ENCODE measurements around the gene RPL11. TPM values are rescaled to one million over a fixed set of nuclear protein-coding genes. Genes with fewer than 3 reads are reported as not detected.

RPL11 gene
- total and polyA plus RNA-seq, 10 of the 15 experiments (the other 5 are each of a cell fraction or from before 2014, with no cell fraction given), result 968 to 4,611 (median 2,521) TPM

GRCh38 chr1:23696335-23696989, 4.9 kb downstream of the RPL11 start:
- FAIRE-seq (no peak), DNase-seq (ENCODE audit: low read depth, low spot score) (no peak), ATAC-seq (no peak)
- no TSS peak for BruUV-seq (replicated peaks)
- Histone ChIP-seq H3K4me1 (ENCODE audit: control insufficient read depth, insufficient read depth, low read length) (peaks cover 11% of the 10 kb centered on the region), H3K4me2 (ENCODE audit: control insufficient read depth, insufficient read depth) (peak overlapping the region; percentile 69), H4K20me1 (ENCODE audit: control insufficient read depth, insufficient read depth) (peaks cover 17% of the 10 kb centered on the region), H3K36me3 (ENCODE audit: control insufficient read depth in 2 of 2, insufficient read depth in 2 of 2, low read length in 1 of 2) (peaks cover 26 to 69% of the 10 kb centered on the region in 2 experiments), H3K27ac (ENCODE audit: control insufficient read depth, insufficient read depth) (no peak overlapping the region), H3K4me3 (peak overlapping the region; percentile 87; the same call in 1 of the 2 replicates), H2AFZ (ENCODE audit: control insufficient read depth, low read depth, low read length) (no peak overlapping the region), H3K9ac (ENCODE audit: control insufficient read depth, insufficient read depth, low read length) (no peak overlapping the region), H3K9me3 (replicated peaks; ENCODE audit: control insufficient read depth, insufficient read depth, low read length) (no peaks in the 10 kb centered on the region), H3K79me2 (ENCODE audit: control insufficient read depth, insufficient read depth, low read length) (peaks cover 85% of the 10 kb centered on the region), H3K27me3 (replicated peaks in 1 of 2; ENCODE audit: control insufficient read depth in 2 of 2, insufficient read depth in 2 of 2, low read length in 1 of 2) (no peaks in the 10 kb centered on the region)
- intact Hi-C loops (cut with micrococcal nuclease; ENCODE audit: unreplicated experiment) (loop anchor here (1.0 kb wide), 1 partner anchor 24 kb away; no protein-coding TSS in a partner anchor), in situ Hi-C loops (cut with MboI) (no loop called here)
- ChIA-PET RAD21 (ENCODE audit: unreplicated experiment) (interaction anchor here (2.4 kb wide), 1 partner anchor 26 kb away, joined by 7 read pairs; no protein-coding TSS in a partner anchor), CTCF (interaction anchor here (0.6 to 10.5 kb wide), 7 partner anchors 9 to 259 kb away, joined by 3 to 155 read pairs (median 3); partner anchors contain the start of gene ELOA), SMC1A (ENCODE audit: uncharacterized antibody, unreplicated experiment) (interaction anchor here (1.2 to 10.9 kb wide), 6 partner anchors 8 to 55 kb away, joined by 3 to 137 read pairs (median 4); partner anchors contain the start of gene ELOA), POLR2A (interaction anchor here (0.6 kb wide), 1 partner anchor 301 kb away, joined by 4 read pairs; no protein-coding TSS in a partner anchor)
- 48% methylated on average over 6 of the region's 6 CpGs for WGBS (ENCODE audit: insufficient coverage, insufficient replicate concordance, low lambda C conversion rate, missing lambda C conversion rate)
- TF ChIP-seq HDAC6 (IDR thresholded peaks at IDR 0.05; ENCODE audit: unreplicated experiment), result no peak
- TF ChIP-seq RAD21 (IDR thresholded peaks at IDR 0.05; ENCODE audit: insufficient read depth, low read depth, low read length), result no peak
- no peak for TF ChIP-seq RB1 (IDR thresholded peaks at IDR 0.05; ENCODE audit: borderline replicate concordance)
- peak; percentile 57; the same call in 1 of the 2 replicates for TF ChIP-seq NFYB (IDR thresholded peaks at IDR 0.05; ENCODE audit: insufficient read depth, low read depth, low read length)
- TF ChIP-seq USF1 (IDR thresholded peaks at IDR 0.05; ENCODE audit: borderline replicate concordance, extremely low read length, insufficient read depth, low read depth, low read length), result no peak

All from GM12878 (cell line).